Naive thymus-derived CD4-positive, alpha-beta T cell (primary cell): ENCODE results near the gene ELMO3. TPM values are rescaled to one million over a fixed set of nuclear protein-coding genes. Genes with fewer than 3 reads are reported as not detected.

Experiments
- microRNA-seq: library from miRNA; unstranded; fragments of <30 nt; microRNA quantifications from one replicate; pipeline ENCODE4 v1.2.0, GENCODE V29; 2022; ENCODE audit warnings: borderline microRNAs expressed
- polyA plus RNA-seq, 2 donors: library from polyadenylated mRNA; unstranded; fragments of 300-500 nt; fragmentation: Illumina TruSeq; gene quantifications; one replicate each; pipeline ENCODE4 v1.2.3, GENCODE V29; 2021
- total RNA-seq, 6 experiments: library from RNA in 5 of 6; stranded (reverse) in 5 of 6; gene quantifications; 1 replicate in 5 of 6; 2 replicates in 1 of 6; pipeline ENCODE4 v1.2.3 and lab custom pipeline; 2021 to 2026

Gene ELMO3
- total and polyA plus RNA-seq, 7 experiments from 2014 or later: 0.07 to 9.1 (median 5.6) TPM; not detected in 1

Small RNA genes within 50 kb of the gene (microRNA-seq; reads per million reads assigned to microRNA genes)
- gene MIR328: 154 reads per million, percentile 59 among the genes with 10 or more reads in this experiment

Other genes with a start within 250 kb of the ELMO3 start
- gene CES3, start 237.9 kb upstream of the ELMO3 start, total RNA-seq: 10 to 100 TPM in 1 of 5 experiments, under 1 TPM in 3, not detected in 1; 0.32 to 11.5 (median 0.77) TPM
- gene CES3, start 237.9 kb upstream of the ELMO3 start, polyA plus RNA-seq: not detected
- 10 to 100 TPM; 17.2 to 53.8 (median 20.8) TPM for gene CES4A, start 210.5 kb upstream of the ELMO3 start, total RNA-seq
- gene CES4A, start 210.5 kb upstream of the ELMO3 start, polyA plus RNA-seq: 1 to 10 TPM; 5.1 to 7.6 TPM
- 100 to 1,000 TPM in 1 of 5 experiments, 10 to 100 TPM in 4; 75.4 to 223 (median 94.4) TPM for gene CBFB, start 170.0 kb upstream of the ELMO3 start, total RNA-seq
- gene CBFB, start 170.0 kb upstream of the ELMO3 start, polyA plus RNA-seq: 10 to 100 TPM; 53.2 to 56.3 TPM
- 10 to 100 TPM; 17.8 to 29.6 (median 21.2) TPM for gene PHAF1, start 89.2 kb upstream of the ELMO3 start, total RNA-seq
- gene PHAF1, start 89.2 kb upstream of the ELMO3 start, polyA plus RNA-seq: 10 to 100 TPM in 1 of 2 donors, 1 to 10 TPM in 1; 8.9 to 21.4 TPM
- gene B3GNT9, start 48.1 kb upstream of the ELMO3 start, total RNA-seq: 10 to 100 TPM in 1 of 5 experiments, 1 to 10 TPM in 4; 1.9 to 13.2 (median 2.7) TPM
- 1 to 10 TPM in 1 of 2 donors, under 1 TPM in 1; 0.78 to 2.4 TPM for gene B3GNT9, start 48.1 kb upstream of the ELMO3 start, polyA plus RNA-seq
- 10 to 100 TPM; 47.0 to 92.8 (median 52.8) TPM for gene TRADD, start 39.2 kb upstream of the ELMO3 start, total RNA-seq
- gene TRADD, start 39.2 kb upstream of the ELMO3 start, polyA plus RNA-seq: 10 to 100 TPM; 69.8 to 71.1 TPM
- gene FBXL8, start 39.2 kb upstream of the ELMO3 start, total RNA-seq: 10 to 100 TPM in 2 of 5 experiments, 1 to 10 TPM in 3; 8.7 to 84.7 (median 9.7) TPM
- 1 to 10 TPM; 5.2 to 7.8 TPM for gene FBXL8, start 39.2 kb upstream of the ELMO3 start, polyA plus RNA-seq
- gene HSF4, start 34.4 kb upstream of the ELMO3 start, total RNA-seq: 100 to 1,000 TPM in 1 of 5 experiments, 10 to 100 TPM in 2, 1 to 10 TPM in 2; 9.9 to 150 (median 15.5) TPM
- not detected for gene HSF4, start 34.4 kb upstream of the ELMO3 start, polyA plus RNA-seq
- gene NOL3, start 28.6 kb upstream of the ELMO3 start, total RNA-seq: 10 to 100 TPM in 1 of 5 experiments, 1 to 10 TPM in 3, under 1 TPM in 1; 0.89 to 66.0 (median 1.8) TPM
- gene NOL3, start 28.6 kb upstream of the ELMO3 start, polyA plus RNA-seq: not detected
- gene MATCAP1, start 15.2 kb upstream of the ELMO3 start, total RNA-seq: 10 to 100 TPM in 3 of 5 experiments, 1 to 10 TPM in 2; 4.3 to 88.1 (median 11.0) TPM
- under 1 TPM; 0.48 to 0.78 TPM for gene MATCAP1, start 15.2 kb upstream of the ELMO3 start, polyA plus RNA-seq
- under 1 TPM in 2 of 5 experiments, not detected in 3; 0.58 to 0.73 TPM for gene EXOC3L1, start 9.0 kb upstream of the ELMO3 start, total RNA-seq
- gene EXOC3L1, start 9.0 kb upstream of the ELMO3 start, polyA plus RNA-seq: not detected
- 100 to 1,000 TPM in 1 of 5 experiments, 10 to 100 TPM in 4; 67.1 to 133 (median 73.0) TPM for gene E2F4, start 7.0 kb upstream of the ELMO3 start, total RNA-seq
- 10 to 100 TPM; 59.4 to 97.9 TPM for gene E2F4, start 7.0 kb upstream of the ELMO3 start, polyA plus RNA-seq
- 10 to 100 TPM; 27.6 to 44.8 (median 32.7) TPM for gene TMEM208, start 28.0 kb downstream of the ELMO3 start, total RNA-seq
- gene TMEM208, start 28.0 kb downstream of the ELMO3 start, polyA plus RNA-seq: 10 to 100 TPM; 79.7 to 88.3 TPM
- 10 to 100 TPM; 23.7 to 81.7 (median 35.1) TPM for gene FHOD1, start 48.4 kb downstream of the ELMO3 start, total RNA-seq
- gene FHOD1, start 48.4 kb downstream of the ELMO3 start, polyA plus RNA-seq: 1 to 10 TPM; 3.6 to 3.7 TPM
- gene SLC9A5, start 49.8 kb downstream of the ELMO3 start, total RNA-seq: 1 to 10 TPM; 1.7 to 3.7 (median 2.2) TPM
- under 1 TPM; 0.11 to 0.18 TPM for gene SLC9A5, start 49.8 kb downstream of the ELMO3 start, polyA plus RNA-seq
- gene PLEKHG4, start 80.4 kb downstream of the ELMO3 start, total RNA-seq: 10 to 100 TPM; 18.9 to 32.3 (median 26.1) TPM
- gene PLEKHG4, start 80.4 kb downstream of the ELMO3 start, polyA plus RNA-seq: 1 to 10 TPM; 6.2 to 9.1 TPM
- gene KCTD19, start 127.6 kb downstream of the ELMO3 start, total RNA-seq: under 1 TPM in 2 of 5 experiments, not detected in 3; 0.05 to 0.39 TPM
- not detected for gene KCTD19, start 127.6 kb downstream of the ELMO3 start, polyA plus RNA-seq
- under 1 TPM in 2 of 5 experiments, not detected in 3; 0.50 to 0.56 TPM for gene LRRC36, start 127.7 kb downstream of the ELMO3 start, total RNA-seq
- not detected for gene LRRC36, start 127.7 kb downstream of the ELMO3 start, polyA plus RNA-seq
- 10 to 100 TPM in 1 of 5 experiments, under 1 TPM in 1, not detected in 3; 0.37 to 18.7 TPM for gene TPPP3, start 194.4 kb downstream of the ELMO3 start, total RNA-seq
- under 1 TPM in 1 of 2 donors, not detected in 1; 0.19 TPM for gene TPPP3, start 194.4 kb downstream of the ELMO3 start, polyA plus RNA-seq
- gene ZDHHC1, start 217.3 kb downstream of the ELMO3 start, total RNA-seq: 1 to 10 TPM in 1 of 5 experiments, under 1 TPM in 2, not detected in 2; 0.34 to 3.6 (median 0.48) TPM
- gene ZDHHC1, start 217.3 kb downstream of the ELMO3 start, polyA plus RNA-seq: not detected
- gene HSD11B2, start 232.0 kb downstream of the ELMO3 start, total RNA-seq: under 1 TPM in 1 of 5 experiments, not detected in 4; 0.17 TPM
- gene HSD11B2, start 232.0 kb downstream of the ELMO3 start, polyA plus RNA-seq: not detected